RWPE2 (cell line): Measurements from ENCODE around the gene DENND2A.

Source experiments
- ATAC-seq: fragments of 200-7000 bp; cut with Tn5 transposase; 3 replicates; pipeline ENCODE4 v1.9.1; 2021; ENCODE audit warnings: low read depth
- DNase-seq: peaks from one replicate; pipeline ENCODE4 v3.0.0-alpha.2; 2020; ENCODE audit warnings: low spot score
- H3K27ac ChIP-seq: fragments of 450-650 bp; 2 replicates; pipeline ENCODE4 v1.5.1; 2017; ENCODE audit warnings: mild to moderate bottlenecking; ENCODE audit not compliant: poor library complexity, severe bottlenecking
- H3K27me3 ChIP-seq: fragments of 250-450 bp; sonication (Bioruptor Pico); 2 replicates; pipeline ENCODE4 v1.5.1; 2021; ENCODE audit warnings: mild to moderate bottlenecking, moderate library complexity; ENCODE audit not compliant: insufficient read depth, poor library complexity, severe bottlenecking
- H3K36me3 ChIP-seq: fragments of 250-450 bp; sonication (Bioruptor Pico); 2 replicates; pipeline ENCODE4 v1.5.1; 2020; ENCODE audit warnings: low read depth, mild to moderate bottlenecking, moderate library complexity
- H3K4me1 ChIP-seq: fragments of 250-450 bp; sonication (Bioruptor Pico); 2 replicates; pipeline ENCODE4 v1.5.1; 2021; ENCODE audit warnings: mild to moderate bottlenecking, moderate library complexity; ENCODE audit not compliant: insufficient read depth, poor library complexity, severe bottlenecking
- H3K4me3 ChIP-seq: fragments of 250-450 bp; sonication (Bioruptor Pico); 2 replicates; pipeline ENCODE4 v1.5.1; 2021; ENCODE audit warnings: mild to moderate bottlenecking, moderate library complexity; ENCODE audit not compliant: severe bottlenecking
- H3K9me3 ChIP-seq: fragments of 250-450 bp; sonication (Bioruptor Pico); 2 replicates; pipeline ENCODE4 v1.5.1; 2021; ENCODE audit warnings: mild to moderate bottlenecking, moderate library complexity; ENCODE audit not compliant: severe bottlenecking
- TF ChIP-seq, protein P1 (sequence below): fragments of 450-650 bp; IDR thresholded peaks from one replicate; pipeline ENCODE4 v1.5.1; 2017; ENCODE audit warnings: mild to moderate bottlenecking, moderate library complexity; ENCODE audit not compliant: poor library complexity, severe bottlenecking

The DENND2A gene

DNA sequence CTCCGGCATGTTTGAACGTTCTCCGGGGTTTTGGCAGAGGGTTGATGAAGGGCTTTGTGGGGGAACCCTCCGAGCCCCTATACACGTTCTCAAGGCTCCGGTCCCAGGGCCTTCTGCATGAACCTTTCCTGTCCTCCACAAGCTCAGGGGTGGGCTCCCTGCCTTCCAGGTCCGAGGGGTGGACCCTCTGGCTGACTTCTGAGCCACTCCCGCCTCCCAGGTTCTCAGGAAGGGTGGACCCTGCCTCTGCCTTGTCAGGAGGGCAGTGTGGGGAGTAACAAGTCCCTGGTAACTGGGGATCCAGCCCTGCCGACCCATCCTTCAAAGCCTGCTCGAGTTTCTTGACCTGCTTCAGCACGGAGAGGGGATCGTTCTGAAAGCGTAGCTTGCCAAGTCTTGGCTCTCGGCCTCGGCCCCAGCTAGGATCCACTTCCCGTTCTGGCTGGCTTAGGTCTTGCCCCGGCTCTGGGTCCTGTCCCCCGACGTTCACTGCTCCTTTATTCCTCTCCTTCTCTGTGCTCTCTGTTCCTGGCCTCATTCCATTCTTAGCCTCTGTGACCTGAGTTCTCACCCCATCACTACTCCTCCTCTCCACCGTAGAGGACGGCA, 38.9 kb downstream of the DENND2A start:
- no peaks in the 10 kb centered on the region for H3K27me3 ChIP-seq
- H3K4me1 ChIP-seq, result no peaks in the 10 kb centered on the region
- ATAC-seq, result no peak
- no peak overlapping the region for H3K4me3 ChIP-seq
- H3K9me3 ChIP-seq, result no peaks in the 10 kb centered on the region
- no peak overlapping the region for H3K27ac ChIP-seq
- TF ChIP-seq, protein P1, sequence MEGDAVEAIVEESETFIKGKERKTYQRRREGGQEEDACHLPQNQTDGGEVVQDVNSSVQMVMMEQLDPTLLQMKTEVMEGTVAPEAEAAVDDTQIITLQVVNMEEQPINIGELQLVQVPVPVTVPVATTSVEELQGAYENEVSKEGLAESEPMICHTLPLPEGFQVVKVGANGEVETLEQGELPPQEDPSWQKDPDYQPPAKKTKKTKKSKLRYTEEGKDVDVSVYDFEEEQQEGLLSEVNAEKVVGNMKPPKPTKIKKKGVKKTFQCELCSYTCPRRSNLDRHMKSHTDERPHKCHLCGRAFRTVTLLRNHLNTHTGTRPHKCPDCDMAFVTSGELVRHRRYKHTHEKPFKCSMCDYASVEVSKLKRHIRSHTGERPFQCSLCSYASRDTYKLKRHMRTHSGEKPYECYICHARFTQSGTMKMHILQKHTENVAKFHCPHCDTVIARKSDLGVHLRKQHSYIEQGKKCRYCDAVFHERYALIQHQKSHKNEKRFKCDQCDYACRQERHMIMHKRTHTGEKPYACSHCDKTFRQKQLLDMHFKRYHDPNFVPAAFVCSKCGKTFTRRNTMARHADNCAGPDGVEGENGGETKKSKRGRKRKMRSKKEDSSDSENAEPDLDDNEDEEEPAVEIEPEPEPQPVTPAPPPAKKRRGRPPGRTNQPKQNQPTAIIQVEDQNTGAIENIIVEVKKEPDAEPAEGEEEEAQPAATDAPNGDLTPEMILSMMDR, result no peak
- no peaks in the 10 kb centered on the region for H3K36me3 ChIP-seq
- DNase-seq, result no peak

DNA sequence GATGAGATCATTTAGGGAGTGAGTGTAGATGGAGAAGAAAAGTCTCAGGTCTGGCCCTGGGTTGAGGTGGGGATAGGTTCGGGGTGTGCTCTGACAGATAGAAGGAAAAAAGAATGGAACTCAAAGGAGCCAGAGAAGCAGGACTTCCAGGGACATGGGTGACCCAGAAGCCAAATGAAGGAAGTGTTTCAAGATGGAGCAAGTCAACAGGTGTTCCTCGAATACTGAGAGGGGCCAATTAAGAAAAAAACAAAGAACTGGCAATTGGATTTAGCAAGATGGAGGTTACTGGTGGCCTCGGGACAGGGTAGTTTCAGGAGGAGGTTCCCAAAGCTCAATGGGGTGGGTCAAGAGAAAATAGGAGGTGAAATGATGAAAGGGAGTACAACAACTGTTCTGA, 40.3 kb downstream of the DENND2A start:
- H3K36me3 ChIP-seq, result no peaks in the 10 kb centered on the region
- TF ChIP-seq, protein P1, result no peak
- no peaks in the 10 kb centered on the region for H3K4me1 ChIP-seq
- no peaks in the 10 kb centered on the region for H3K9me3 ChIP-seq
- no peak for DNase-seq
- no peak for ATAC-seq
- no peaks in the 10 kb centered on the region for H3K27me3 ChIP-seq
- no peak overlapping the region for H3K27ac ChIP-seq
- H3K4me3 ChIP-seq, result no peak overlapping the region

DNA sequence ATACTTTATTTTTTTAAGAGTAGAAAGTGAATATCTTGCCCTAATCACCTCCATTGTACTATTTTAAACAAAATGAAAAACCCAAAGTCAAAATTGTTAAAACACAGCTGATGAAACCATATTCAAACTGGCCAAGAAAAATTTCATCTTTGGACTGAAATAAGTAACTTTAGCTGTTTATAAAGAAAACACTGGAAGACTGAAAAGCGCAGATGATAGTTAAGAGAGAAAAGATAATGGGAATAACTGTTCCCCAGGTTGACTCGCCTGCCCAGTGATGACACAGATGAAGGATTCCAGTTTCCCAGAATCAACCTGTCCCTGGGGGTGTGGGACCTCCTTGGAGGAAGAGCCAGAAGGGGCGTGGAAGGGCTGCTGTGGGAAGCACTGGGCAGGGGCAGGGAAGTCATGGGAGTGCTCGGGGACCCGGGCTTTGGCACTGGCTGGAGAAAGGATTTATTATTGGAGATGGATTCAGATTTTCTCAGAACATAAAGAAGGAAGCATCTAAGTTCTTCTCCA, 43.1 kb downstream of the DENND2A start:
- H3K27ac ChIP-seq, result no peak overlapping the region
- no peak overlapping the region for H3K4me3 ChIP-seq
- no peak for ATAC-seq
- no peaks in the 10 kb centered on the region for H3K27me3 ChIP-seq
- H3K9me3 ChIP-seq, result no peaks in the 10 kb centered on the region
- no peaks in the 10 kb centered on the region for H3K36me3 ChIP-seq
- TF ChIP-seq, protein P1, result no peak
- H3K4me1 ChIP-seq, result no peaks in the 10 kb centered on the region
- no peak for DNase-seq

DNA sequence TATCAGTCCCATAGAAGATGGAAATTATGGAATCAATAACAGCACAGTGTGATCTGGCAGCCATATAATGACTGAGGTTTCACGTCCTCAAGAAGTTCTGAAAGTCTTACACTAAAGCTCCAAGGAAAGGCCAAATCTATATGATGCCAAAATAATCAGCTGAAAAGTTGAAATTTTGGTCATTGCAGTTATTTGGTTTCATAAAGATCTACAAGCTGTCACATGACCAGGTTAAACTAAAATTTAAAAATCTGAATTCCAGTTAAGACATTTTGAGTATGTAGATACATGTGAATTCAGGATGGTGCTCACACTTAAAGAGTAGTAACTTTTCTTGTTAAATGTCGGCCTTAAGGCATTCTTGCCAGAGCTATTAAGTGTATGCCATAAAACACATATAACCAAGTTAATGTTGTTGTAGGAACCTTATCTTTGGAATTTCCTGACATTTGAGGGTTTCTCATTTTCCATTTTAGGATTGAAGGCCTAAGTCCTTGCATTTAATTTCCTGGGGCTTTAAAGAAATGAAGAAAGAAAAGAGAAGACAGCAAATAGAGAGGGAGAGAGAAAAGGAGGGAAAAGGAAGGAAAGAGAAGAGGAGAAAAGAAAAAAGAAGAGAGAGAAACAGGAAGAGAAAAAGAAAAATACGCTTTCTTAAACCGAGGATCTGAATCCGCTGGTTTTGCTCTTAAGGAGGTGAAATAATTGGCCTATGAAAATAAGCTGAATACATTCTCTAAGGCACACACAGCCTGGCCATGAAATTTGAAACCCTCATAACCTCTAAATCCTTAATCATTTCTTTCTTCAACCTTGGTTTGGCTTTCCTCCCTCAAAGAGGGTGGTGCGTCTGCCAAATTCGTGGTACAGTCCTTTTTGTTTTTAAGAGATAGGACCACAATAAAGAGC, 43.8 kb downstream of the DENND2A start:
- no peaks in the 10 kb centered on the region for H3K36me3 ChIP-seq
- no peaks in the 10 kb centered on the region for H3K9me3 ChIP-seq
- TF ChIP-seq, protein P1, result no peak
- no peak for DNase-seq
- ATAC-seq, result no peak
- H3K27me3 ChIP-seq, result no peaks in the 10 kb centered on the region
- no peak overlapping the region for H3K4me3 ChIP-seq
- H3K4me1 ChIP-seq, result no peaks in the 10 kb centered on the region
- no peak overlapping the region for H3K27ac ChIP-seq
